BJ (cell line): ENCODE data around the gene PPP1R13B. TPM values are rescaled to one million over a fixed set of nuclear protein-coding genes. Genes with fewer than 3 reads are reported as not detected.

Experiments
- CTCF ChIA-PET: fragments of 350-600 bp; formaldehyde crosslinking; extraction: SDS; loops from one replicate; lab custom pipeline; 2021; ENCODE audit warnings: antibody characterized with exemption, inconsistent platforms; lab: Yijun Ruan, JAX
- POLR2A ChIA-PET: fragments of 300-600 bp; sonication (Branson Sonifier 250); formaldehyde crosslinking; extraction: SDS; loops from one replicate; lab custom pipeline; 2021; ENCODE audit warnings: antibody characterized with exemption; lab: Charles Lee
- DNase-seq: peaks from one replicate; pipeline ENCODE4 v3.0.0-alpha.2; 2011; ENCODE audit warnings: low read depth
- H3K27me3 ChIP-seq: 2 replicates; pipeline ENCODE4 v1.6.0; 2011; ENCODE audit warnings: low read length; ENCODE audit not compliant: control insufficient read depth, insufficient read depth
- H3K36me3 ChIP-seq: 2 replicates; pipeline ENCODE4 v1.5.1; 2011; ENCODE audit warnings: low read length; ENCODE audit not compliant: control insufficient read depth, insufficient read depth
- H3K4me3 ChIP-seq: 2 replicates; pipeline ENCODE4 v1.5.1; 2011; ENCODE audit warnings: low read depth, mild to moderate bottlenecking, control low read depth, low read length
- polyA plus RNA-seq: library from polyadenylated mRNA; depleted of rRNA; stranded (reverse); fragments of >200 nt; gene quantifications from 2 replicates; pipeline ENCODE4 v1.2.3, GENCODE V29; 2011
- TF ChIP-seq, protein P1 (sequence below): IDR thresholded peaks from 2 replicates; pipeline ENCODE4 v1.5.1; 2011; ENCODE audit warnings: low read depth, mild to moderate bottlenecking, control low read depth, inconsistent platforms, low read length, moderate library complexity; ENCODE audit not compliant: insufficient read depth

The PPP1R13B gene
- polyA plus RNA-seq, 1 experiment = 3.3 TPM

DNA sequence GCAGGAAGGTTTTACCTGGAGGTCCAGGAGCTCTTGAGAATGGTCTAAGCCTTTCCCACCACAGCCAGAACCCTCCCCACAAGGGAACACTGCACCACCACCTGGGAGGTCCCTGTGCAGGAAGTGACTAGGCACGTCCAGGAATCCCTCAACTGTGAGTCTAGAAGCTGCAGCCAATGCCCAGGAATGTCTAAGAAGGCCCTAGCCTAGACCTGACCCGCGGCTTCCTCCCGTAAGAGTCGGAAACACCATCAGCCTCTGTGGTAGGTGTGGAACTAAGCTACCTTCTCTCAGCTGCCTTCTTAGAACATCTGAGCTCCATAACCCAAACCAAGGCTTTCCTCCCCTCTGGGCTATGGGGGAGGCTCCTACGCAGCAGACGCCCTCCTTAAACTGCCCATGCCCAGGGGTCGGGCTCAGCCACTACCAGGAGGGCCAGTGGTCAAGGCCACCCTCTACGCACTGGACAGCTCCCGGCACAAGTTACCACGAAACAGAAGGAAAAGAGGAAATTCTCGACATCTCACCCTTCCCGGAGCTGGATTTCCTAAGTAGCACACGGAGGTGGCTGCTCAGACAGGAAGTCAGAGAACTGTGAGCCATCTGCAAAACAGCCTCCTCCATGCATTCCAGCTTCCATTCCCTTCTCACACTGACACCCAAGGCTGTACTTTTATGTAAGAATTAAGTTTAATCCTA lies 106.2 kb downstream of the PPP1R13B start:
- POLR2A ChIA-PET = no interaction called here
- TF ChIP-seq, protein P1, sequence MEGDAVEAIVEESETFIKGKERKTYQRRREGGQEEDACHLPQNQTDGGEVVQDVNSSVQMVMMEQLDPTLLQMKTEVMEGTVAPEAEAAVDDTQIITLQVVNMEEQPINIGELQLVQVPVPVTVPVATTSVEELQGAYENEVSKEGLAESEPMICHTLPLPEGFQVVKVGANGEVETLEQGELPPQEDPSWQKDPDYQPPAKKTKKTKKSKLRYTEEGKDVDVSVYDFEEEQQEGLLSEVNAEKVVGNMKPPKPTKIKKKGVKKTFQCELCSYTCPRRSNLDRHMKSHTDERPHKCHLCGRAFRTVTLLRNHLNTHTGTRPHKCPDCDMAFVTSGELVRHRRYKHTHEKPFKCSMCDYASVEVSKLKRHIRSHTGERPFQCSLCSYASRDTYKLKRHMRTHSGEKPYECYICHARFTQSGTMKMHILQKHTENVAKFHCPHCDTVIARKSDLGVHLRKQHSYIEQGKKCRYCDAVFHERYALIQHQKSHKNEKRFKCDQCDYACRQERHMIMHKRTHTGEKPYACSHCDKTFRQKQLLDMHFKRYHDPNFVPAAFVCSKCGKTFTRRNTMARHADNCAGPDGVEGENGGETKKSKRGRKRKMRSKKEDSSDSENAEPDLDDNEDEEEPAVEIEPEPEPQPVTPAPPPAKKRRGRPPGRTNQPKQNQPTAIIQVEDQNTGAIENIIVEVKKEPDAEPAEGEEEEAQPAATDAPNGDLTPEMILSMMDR = no peak
- no peaks in the 10 kb centered on the region; the same call in 1 of the 2 replicates for H3K36me3 ChIP-seq
- no peak overlapping the region for H3K4me3 ChIP-seq
- CTCF ChIA-PET = interaction anchor here (1.0 to 1.3 kb wide), 5 partner anchors 9 to 169 kb away, joined by 3 to 4 read pairs (median 3); no protein-coding TSS in a partner anchor
- H3K27me3 ChIP-seq = no peaks in the 10 kb centered on the region
- no peak for DNase-seq

DNA sequence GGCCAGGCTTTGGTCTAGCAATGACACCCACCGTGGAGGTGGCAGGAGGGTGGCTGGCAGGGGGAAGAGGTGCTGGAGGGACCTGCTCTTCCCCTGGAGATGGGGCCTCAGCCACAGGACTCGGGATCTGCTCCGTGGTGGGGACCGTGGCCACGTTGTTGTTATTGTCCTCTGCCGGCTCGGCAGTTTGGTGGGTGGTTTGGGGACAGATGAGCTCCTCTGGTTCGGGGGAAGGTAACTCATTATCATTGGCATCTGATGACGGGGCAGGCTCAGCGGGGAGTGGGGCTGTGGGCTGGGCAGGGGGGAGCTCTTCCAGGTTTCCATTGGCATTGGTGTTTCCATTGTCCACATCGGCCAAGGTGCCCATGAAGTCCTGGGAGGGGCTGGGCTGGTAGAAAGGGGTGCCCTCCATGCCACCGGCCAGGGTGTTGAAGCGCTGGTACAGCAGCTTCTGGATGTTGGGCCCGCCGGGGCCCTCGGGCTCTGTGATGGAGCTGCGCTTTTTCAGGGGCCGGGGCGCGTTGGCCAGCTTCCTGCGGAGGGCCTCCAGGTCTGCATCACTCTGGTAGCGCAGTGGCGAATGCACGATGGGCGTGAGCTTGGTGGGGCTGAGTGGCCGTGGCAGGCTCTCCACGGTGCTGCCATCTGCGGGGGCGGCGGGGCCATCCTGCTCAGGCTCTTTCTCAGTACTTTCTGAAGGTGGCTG lies 107.4 kb downstream of the PPP1R13B start:
- Histone ChIP-seq H3K4me3 (no peak overlapping the region), H3K36me3 (peaks cover 1% of the 10 kb centered on the region; the same call in 1 of the 2 replicates), H3K27me3 (no peaks in the 10 kb centered on the region)
- POLR2A ChIA-PET = no interaction called here
- CTCF ChIA-PET = interaction anchor here (1.1 kb wide), 1 partner anchor 16 kb away, joined by 4 read pairs; no protein-coding TSS in a partner anchor
- DNase-seq = no peak
- TF ChIP-seq, protein P1 = no peak

GRCh38 chr14:103739466-103739792 lies 107.9 kb downstream of the PPP1R13B start:
- TF ChIP-seq, protein P1 = no peak

DNA sequence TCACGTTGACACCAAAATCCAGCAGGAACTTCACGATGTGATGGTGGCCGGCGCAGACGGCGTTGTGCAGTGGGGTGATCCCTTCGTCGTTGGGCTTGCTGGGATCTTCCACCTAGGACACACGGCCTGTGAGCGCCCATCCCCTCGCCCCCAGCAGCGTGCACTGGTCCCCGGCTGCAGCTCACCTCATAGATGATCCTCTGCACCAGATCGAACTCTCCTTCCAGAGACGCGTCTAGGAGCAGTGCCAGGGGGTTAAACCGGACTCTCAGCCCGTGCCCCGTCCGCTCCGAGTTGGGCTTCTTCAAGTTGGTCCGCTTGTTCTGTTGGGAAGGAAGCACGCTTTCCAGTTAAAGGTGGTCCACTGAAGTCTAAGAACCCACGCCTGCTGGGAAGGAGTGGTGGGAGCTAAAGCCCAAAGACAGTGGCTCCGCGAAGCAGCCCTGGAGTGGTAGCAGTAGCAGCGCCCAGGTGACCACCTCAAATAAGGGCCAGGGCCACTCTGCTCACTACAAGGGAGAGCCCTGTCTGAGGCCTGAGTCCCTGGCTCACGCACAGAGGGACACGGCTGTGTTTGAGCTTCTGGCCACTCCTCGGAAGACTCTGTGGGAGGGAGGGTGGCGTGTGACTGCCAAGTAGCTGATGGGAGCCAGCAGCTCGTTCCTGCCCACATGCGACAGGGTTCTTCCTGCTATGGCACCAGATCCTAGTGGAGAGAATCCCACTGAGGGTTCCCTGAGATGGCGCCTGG lies 108.5 kb downstream of the PPP1R13B start:
- TF ChIP-seq, protein P1 = no peak
- CTCF ChIA-PET = no interaction called here
- no peak for DNase-seq
- POLR2A ChIA-PET = no interaction called here
- Histone ChIP-seq H3K4me3 (no peak overlapping the region), H3K36me3 (peaks cover 2% of the 10 kb centered on the region; the same call in 1 of the 2 replicates), H3K27me3 (no peaks in the 10 kb centered on the region)

More at GRCh38 chr14:103739466-103739792, 107.9 kb downstream of the PPP1R13B start:
- DNase-seq = no peak
- peaks cover 1% of the 10 kb centered on the region; the same call in 1 of the 2 replicates for H3K36me3 ChIP-seq
- no peak overlapping the region for H3K4me3 ChIP-seq
- no peaks in the 10 kb centered on the region for H3K27me3 ChIP-seq
- ChIA-PET POLR2A (no interaction called here), CTCF (no interaction called here)

- Histone ChIP-seq H3K36me3 (peaks cover 2% of the 10 kb centered on the region; the same call in 1 of the 2 replicates), H3K4me3 (no peak overlapping the region), H3K27me3 (no peaks in the 10 kb centered on the region)
- ChIA-PET CTCF (no interaction called here), POLR2A (no interaction called here)
- TF ChIP-seq, protein P1 = no peak
- no peak for DNase-seq
These were observed 109.2 kb downstream of the PPP1R13B start for GRCh38 chr14:103738166-103738565.
